ENCODE results near the gene PAX3.
A peak's percentile ranks its signal among the peaks of the same experiment; 100 is the strongest.

Gene PAX3

GRCh38 chr2:222305516-222306392 lies 7.0 kb upstream of the PAX3 start:
- Histone ChIP-seq H3K4me3 (replicated peaks; ENCODE audit: insufficient read depth, low read length) (peak overlapping the region; percentile 55), H3K27me3 (ENCODE audit: insufficient read depth, poor library complexity, severe bottlenecking) (peaks cover 74% of the 10 kb centered on the region), H3K27ac (replicated peaks) (no peak overlapping the region)
- TF ChIP-seq CTCF (IDR thresholded peaks at IDR 0.05; ENCODE audit: insufficient read depth, low read length) = no peak
- TF ChIP-seq GABPA (IDR thresholded peaks at IDR 0.05; ENCODE audit: low read depth) = peak; percentile 6; the same call in 1 of the 2 replicates
- peak in 1 of 2 experiments; percentile 45 for DNase-seq (ENCODE audit: low read depth in 1 of 2, low spot score in 1 of 2)

- peaks cover 74% of the 10 kb centered on the region for H3K27me3 ChIP-seq (ENCODE audit: insufficient read depth, poor library complexity, severe bottlenecking)
- H3K4me3 ChIP-seq (replicated peaks; ENCODE audit: insufficient read depth, low read length) = peak overlapping the region; percentile 55
- DNase-seq (ENCODE audit: low read depth in 1 of 2, low spot score in 1 of 2) = peak in 1 of 2 experiments; percentile 42
- peak overlapping the region; percentile 21; the same call in 1 of the 2 replicates for H3K27ac ChIP-seq (replicated peaks)
- TF ChIP-seq SPI1 (IDR thresholded peaks at IDR 0.05; ENCODE audit: borderline replicate concordance, low read depth) = no peak
- no peak for TF ChIP-seq REST (IDR thresholded peaks at IDR 0.05; ENCODE audit: insufficient replicate concordance, low read depth)
- TF ChIP-seq GABPA (IDR thresholded peaks at IDR 0.05; ENCODE audit: low read depth) = no peak
- TF ChIP-seq CTCF (IDR thresholded peaks at IDR 0.05; ENCODE audit: insufficient read depth, low read length) = no peak
- no peak for TF ChIP-seq POLR2AphosphoS5 (IDR thresholded peaks at IDR 0.05; ENCODE audit: low read depth)
Observed at GRCh38 chr2:222304737-222305515, 6.1 kb upstream of the PAX3 start.

GRCh38 chr2:222303828-222304736 lies 5.3 kb upstream of the PAX3 start:
- TF ChIP-seq SPI1 (IDR thresholded peaks at IDR 0.05; ENCODE audit: borderline replicate concordance, low read depth) (peak; percentile 88; the same call in 1 of the 2 replicates), GABPA (IDR thresholded peaks at IDR 0.05; ENCODE audit: low read depth) (no peak), REST (IDR thresholded peaks at IDR 0.05; ENCODE audit: insufficient replicate concordance, low read depth) (peak; percentile 14)
- peak overlapping the region; percentile 55 for H3K4me3 ChIP-seq (replicated peaks; ENCODE audit: insufficient read depth, low read length)
- H3K27ac ChIP-seq (replicated peaks) = peak overlapping the region; percentile 21; the same call in 1 of the 2 replicates
- H3K27me3 ChIP-seq (ENCODE audit: insufficient read depth, poor library complexity, severe bottlenecking) = peaks cover 73% of the 10 kb centered on the region
- peak in 1 of 2 experiments; percentile 49 for DNase-seq (ENCODE audit: low read depth in 1 of 2, low spot score in 1 of 2)
